Measurements from ENCODE around the gene CELA2B.

DNA sequence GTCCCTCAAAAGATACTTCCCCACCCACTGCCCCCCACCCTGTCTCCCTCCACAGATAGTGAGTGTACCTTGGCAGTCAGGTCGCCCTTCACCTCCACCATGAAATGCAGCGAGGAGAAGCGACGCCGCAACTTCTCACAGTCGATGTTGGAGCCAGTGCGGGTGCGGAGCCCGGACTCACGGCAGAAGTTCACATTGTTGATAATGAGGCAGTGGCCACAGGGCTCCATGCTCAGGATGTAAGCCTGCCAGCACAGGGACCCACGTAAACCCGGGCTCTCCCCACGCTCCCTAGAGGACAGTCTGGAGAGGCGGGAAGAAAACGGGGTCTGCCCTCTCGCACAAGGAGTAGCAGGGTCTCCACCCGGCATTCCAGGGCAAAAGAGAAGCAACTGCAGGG, 30.9 kb downstream of the CELA2B start:
- TF ChIP-seq KDM1A (IDR thresholded peaks at IDR 0.05; ENCODE audit: borderline replicate concordance, low read length) (no peak), EP300 (IDR thresholded peaks at IDR 0.05; ENCODE audit: borderline replicate concordance in 1 of 2, low read depth in 2 of 2, low read length in 2 of 2) (no peak), SIX5 (IDR thresholded peaks at IDR 0.05; ENCODE audit: low read depth, low read length) (no peak), RXRA (IDR thresholded peaks at IDR 0.05; ENCODE audit: insufficient read depth, low read depth, low read length) (no peak), SAP30 (IDR thresholded peaks at IDR 0.05; ENCODE audit: insufficient read depth, insufficient replicate concordance, low read length) (no peak), TAF1 (IDR thresholded peaks at IDR 0.05; ENCODE audit: low read depth, low read length) (no peak), POLR2A (IDR thresholded peaks at IDR 0.05; ENCODE audit: control extremely low read depth in 1 of 2, low read depth in 2 of 2, low read length in 2 of 2) (no peak), CEBPB (IDR thresholded peaks at IDR 0.05; ENCODE audit: low read depth, low read length) (no peak), MAX (IDR thresholded peaks at IDR 0.05) (no peak), GABPA (IDR thresholded peaks at IDR 0.05; ENCODE audit: borderline replicate concordance, insufficient read depth, low read length) (no peak), BCL11A (IDR thresholded peaks at IDR 0.05; ENCODE audit: low read depth in 2 of 2, low read length in 2 of 2) (no peak)
- TF ChIP-seq, protein P1, sequence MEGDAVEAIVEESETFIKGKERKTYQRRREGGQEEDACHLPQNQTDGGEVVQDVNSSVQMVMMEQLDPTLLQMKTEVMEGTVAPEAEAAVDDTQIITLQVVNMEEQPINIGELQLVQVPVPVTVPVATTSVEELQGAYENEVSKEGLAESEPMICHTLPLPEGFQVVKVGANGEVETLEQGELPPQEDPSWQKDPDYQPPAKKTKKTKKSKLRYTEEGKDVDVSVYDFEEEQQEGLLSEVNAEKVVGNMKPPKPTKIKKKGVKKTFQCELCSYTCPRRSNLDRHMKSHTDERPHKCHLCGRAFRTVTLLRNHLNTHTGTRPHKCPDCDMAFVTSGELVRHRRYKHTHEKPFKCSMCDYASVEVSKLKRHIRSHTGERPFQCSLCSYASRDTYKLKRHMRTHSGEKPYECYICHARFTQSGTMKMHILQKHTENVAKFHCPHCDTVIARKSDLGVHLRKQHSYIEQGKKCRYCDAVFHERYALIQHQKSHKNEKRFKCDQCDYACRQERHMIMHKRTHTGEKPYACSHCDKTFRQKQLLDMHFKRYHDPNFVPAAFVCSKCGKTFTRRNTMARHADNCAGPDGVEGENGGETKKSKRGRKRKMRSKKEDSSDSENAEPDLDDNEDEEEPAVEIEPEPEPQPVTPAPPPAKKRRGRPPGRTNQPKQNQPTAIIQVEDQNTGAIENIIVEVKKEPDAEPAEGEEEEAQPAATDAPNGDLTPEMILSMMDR (IDR thresholded peaks at IDR 0.05; ENCODE audit: control extremely low read depth in 1 of 3, insufficient read depth in 1 of 3, low read depth in 1 of 3, low read length in 3 of 3): no peak
- TF ChIP-seq, protein P2, sequence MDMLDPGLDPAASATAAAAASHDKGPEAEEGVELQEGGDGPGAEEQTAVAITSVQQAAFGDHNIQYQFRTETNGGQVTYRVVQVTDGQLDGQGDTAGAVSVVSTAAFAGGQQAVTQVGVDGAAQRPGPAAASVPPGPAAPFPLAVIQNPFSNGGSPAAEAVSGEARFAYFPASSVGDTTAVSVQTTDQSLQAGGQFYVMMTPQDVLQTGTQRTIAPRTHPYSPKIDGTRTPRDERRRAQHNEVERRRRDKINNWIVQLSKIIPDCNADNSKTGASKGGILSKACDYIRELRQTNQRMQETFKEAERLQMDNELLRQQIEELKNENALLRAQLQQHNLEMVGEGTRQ (IDR thresholded peaks at IDR 0.05; ENCODE audit: low read length): no peak

Measured in H1 (cell line).